Muscle of leg (tissue), 11 donors: Measurements from ENCODE around the gene OR13J1. TPM values are rescaled to one million over a fixed set of nuclear protein-coding genes. Genes with fewer than 3 reads are reported as not detected.

Experiments
- DNase-seq: peaks from one replicate; pipeline ENCODE4 v3.0.0; 2013
- H3K27ac ChIP-seq: one replicate; pipeline ENCODE4 v1.5.1; 2013; ENCODE audit warnings: mild to moderate bottlenecking, low read length, control low read depth
- H3K27me3 ChIP-seq: one replicate; pipeline ENCODE4 v1.6.1; 2013; ENCODE audit warnings: low read length; ENCODE audit not compliant: control insufficient read depth, insufficient read depth
- H3K36me3 ChIP-seq: one replicate; pipeline ENCODE4 v1.6.1; 2013; ENCODE audit warnings: low read length; ENCODE audit not compliant: control insufficient read depth, insufficient read depth
- H3K4me1 ChIP-seq: one replicate; pipeline ENCODE4 v1.6.1; 2013; ENCODE audit warnings: low read length; ENCODE audit not compliant: control insufficient read depth, insufficient read depth
- H3K4me3 ChIP-seq: one replicate; pipeline ENCODE4 v1.5.1; 2013; ENCODE audit warnings: low read length, control low read depth
- H3K9me3 ChIP-seq: replicated peaks from 2 replicates; pipeline ENCODE4 v1.6.1; 2013; ENCODE audit warnings: low read depth, low read length; ENCODE audit not compliant: control insufficient read depth
- WGBS: methylation state at CpG from one replicate; pipeline ENCODE4 v1.1.5; 2013; ENCODE audit warnings: missing lambda C conversion rate; ENCODE audit not compliant: insufficient coverage; 5-methylcytosine and 5-hydroxymethylcytosine counted together
- polyA plus RNA-seq, 8 donors: library from polyadenylated mRNA; unstranded; fragments of 120-200 nt; gene quantifications; one replicate each; pipeline versions ENCODE4 v1.2.1 to v1.2.3, GENCODE V29; 2013; ENCODE audit warnings: inconsistent platforms in 1 of 8, low replicate concordance in 1 of 8; ENCODE audit not compliant: insufficient read length in 8 of 8, insufficient read depth in 1 of 8
- total RNA-seq: library from RNA; stranded (reverse); fragments of 120-200 nt; gene quantifications from one replicate; pipeline ENCODE4 v1.2.4, GENCODE V29; 2013

The OR13J1 gene
- total and polyA plus RNA-seq, 9 donors = 0.07 to 0.29 (median 0.13) TPM; not detected in 4

- Histone ChIP-seq H3K36me3 (no peaks in the 10 kb centered on the region), H3K9me3 (no peaks in the 10 kb centered on the region), H3K27me3 (no peaks in the 10 kb centered on the region), H3K4me3 (no peak overlapping the region), H3K27ac (peak overlapping the region; percentile 95), H3K4me1 (peaks cover 57% of the 10 kb centered on the region)
- peak; percentile 33 for DNase-seq
- WGBS = 71% methylated on average over 12 of the region's 14 CpGs
Observed at GRCh38 chr9:35910613-35911359, 40.6 kb upstream of the OR13J1 start.

DNA sequence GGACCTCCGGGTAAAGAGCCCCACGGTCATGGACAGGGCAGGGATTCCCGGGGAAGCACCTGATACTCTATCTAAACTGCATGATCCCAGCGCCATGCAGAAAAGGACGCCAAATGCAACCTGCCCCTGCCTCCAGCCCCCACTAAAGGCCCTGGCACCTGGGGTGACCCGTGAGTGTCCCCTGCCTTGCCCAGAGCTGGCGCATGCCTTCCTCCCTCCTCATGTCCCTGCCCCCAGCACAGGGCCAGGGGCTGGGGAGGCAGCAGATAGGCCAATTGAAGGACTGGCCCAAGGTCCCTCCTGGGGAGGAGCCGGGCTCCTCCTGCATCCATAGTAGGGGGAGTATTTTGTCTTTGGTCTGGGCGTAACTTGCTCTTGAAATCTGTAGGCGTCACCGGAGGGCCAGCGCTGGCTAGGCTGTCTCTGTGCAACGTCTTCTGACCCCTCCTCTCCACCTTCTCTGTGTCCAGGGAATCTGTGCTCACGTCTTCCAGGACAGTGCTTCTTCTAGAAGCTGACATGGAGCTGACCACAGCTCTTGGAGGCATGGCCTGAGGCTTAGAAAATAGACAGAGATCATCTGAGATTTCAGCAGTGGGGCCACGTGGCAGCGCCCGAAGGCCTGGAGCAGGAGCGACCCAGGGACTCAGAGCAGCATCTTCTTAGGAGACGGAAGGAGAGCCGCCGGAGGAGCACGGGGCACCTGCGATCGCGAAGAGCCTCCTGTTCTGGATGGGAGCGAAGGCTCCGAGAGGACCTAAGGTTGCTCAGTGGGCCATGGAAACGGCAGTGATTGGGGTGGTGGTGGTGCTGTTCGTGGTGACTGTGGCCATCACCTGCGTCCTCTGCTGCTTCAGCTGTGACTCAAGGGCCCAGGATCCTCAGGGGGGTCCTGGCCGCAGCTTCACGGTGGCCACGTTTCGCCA lies 39.7 kb upstream of the OR13J1 start:
- Histone ChIP-seq H3K9me3 (no peaks in the 10 kb centered on the region), H3K27ac (peak overlapping the region; percentile 95), H3K27me3 (no peaks in the 10 kb centered on the region), H3K4me1 (peaks cover 61% of the 10 kb centered on the region), H3K4me3 (peak overlapping the region; percentile 5), H3K36me3 (no peaks in the 10 kb centered on the region)
- peak; percentile 53 for DNase-seq
- WGBS = 82% methylated on average over 24 of the region's 34 CpGs

GRCh38 chr9:35909274-35909673 lies 39.1 kb upstream of the OR13J1 start, which contains the start of gene SPAAR:
Gene SPAAR, plus strand, starts transcription at chr9:35909490. Its CDS starts 974 bp downstream, at chr9:35910464.
- Histone ChIP-seq H3K4me3 (peak within 1 kb of the TSS; percentile 5), H3K27me3 (no peaks in the 10 kb centered on the region), H3K36me3 (no peaks in the 10 kb centered on the region), H3K4me1 (peaks cover 64% of the 10 kb centered on the region), H3K9me3 (no peaks in the 10 kb centered on the region), H3K27ac (peak within 1 kb of the TSS; percentile 95)
- WGBS = 60% methylated on average over 10 of the region's 11 CpGs
- DNase-seq = no peak

DNA sequence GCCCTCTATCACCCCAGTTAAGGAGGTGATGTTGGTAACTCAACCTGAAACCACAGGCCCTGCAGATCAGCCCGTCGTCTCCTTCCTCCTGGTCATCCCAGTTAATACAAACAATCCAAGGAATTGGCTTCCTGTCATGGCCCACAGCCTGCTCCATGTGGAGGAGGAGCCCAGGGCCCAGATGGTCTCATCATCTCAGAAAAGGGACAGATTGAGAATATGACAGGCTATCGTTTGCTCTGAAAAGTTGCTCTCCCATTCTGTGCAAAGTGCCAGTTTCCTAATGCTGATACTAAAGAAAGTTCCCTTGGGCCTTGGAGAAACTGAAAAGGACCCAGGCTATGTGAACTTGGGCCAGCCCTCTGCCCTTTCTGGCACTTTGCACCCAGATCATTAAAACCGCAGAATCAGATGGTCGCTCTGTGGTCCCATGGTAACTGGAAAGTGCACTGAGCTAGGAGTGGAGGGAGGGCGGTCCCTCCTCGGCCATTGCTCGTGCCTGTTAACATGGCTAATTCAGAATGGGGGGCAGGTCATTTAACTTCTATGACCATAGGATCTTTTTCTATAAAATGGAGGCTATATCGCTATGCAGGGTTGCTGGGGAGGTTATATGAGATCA lies 38.4 kb upstream of the OR13J1 start:
- WGBS = 56% methylated on average over 6 of the region's 9 CpGs
- Histone ChIP-seq H3K4me3 (no peak overlapping the region), H3K9me3 (no peaks in the 10 kb centered on the region), H3K4me1 (peaks cover 69% of the 10 kb centered on the region), H3K27ac (peak overlapping the region; percentile 95), H3K27me3 (no peaks in the 10 kb centered on the region), H3K36me3 (no peaks in the 10 kb centered on the region)
- DNase-seq = peak; percentile 87

DNA sequence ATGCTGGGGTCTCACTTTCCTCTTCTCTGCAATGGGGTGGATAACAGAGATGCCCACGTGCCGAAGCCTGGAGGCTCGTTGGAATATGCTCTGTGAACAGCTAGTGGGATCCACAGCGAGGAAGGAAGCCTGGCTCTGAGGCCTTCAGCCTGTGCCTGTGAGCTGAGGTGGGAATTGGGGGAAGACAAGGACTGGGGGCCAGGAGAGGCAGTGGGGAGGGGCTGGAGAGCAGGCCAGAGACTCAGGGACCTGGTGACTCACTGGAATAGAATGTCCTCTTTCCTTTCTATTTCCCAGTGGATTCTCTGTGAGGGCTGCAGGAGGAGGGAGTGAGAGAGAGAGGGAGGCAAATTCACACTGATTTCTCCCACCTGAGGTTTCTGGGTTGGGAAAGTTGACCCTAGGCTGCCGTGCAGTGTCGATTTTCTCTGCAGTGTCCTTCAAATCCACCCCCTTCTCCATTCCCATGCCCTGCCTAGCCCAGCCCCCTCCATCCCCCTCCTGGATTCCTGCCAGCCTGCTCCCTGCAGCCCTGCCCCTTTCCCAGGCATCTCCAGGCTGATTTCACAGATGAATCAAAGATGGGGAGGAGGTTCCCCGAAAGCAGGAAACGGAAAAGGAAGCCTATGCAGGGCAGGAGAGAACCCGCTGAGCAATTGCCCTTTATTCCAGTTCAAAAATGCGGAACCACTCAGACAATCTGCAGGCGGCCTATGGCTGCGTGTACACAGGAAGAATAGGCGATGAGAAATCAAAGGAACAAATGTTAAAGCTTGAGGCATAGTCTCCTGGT lies 37.7 kb upstream of the OR13J1 start:
- H3K36me3 ChIP-seq = no peaks in the 10 kb centered on the region
- no peaks in the 10 kb centered on the region for H3K9me3 ChIP-seq
- H3K27me3 ChIP-seq = no peaks in the 10 kb centered on the region
- DNase-seq = peak; percentile 97
- WGBS = 20% methylated on average over 9 of the region's 13 CpGs
- H3K4me3 ChIP-seq = no peak overlapping the region
- H3K4me1 ChIP-seq = peaks cover 74% of the 10 kb centered on the region
- peak overlapping the region; percentile 95 for H3K27ac ChIP-seq

GRCh38 chr9:35906923-35907699 lies 36.9 kb upstream of the OR13J1 start:
- Histone ChIP-seq H3K36me3 (no peaks in the 10 kb centered on the region), H3K4me1 (peaks cover 74% of the 10 kb centered on the region), H3K27ac (peak overlapping the region; percentile 95), H3K9me3 (no peaks in the 10 kb centered on the region), H3K27me3 (no peaks in the 10 kb centered on the region), H3K4me3 (no peak overlapping the region)
- peak; percentile 90 for DNase-seq
- WGBS = 22% methylated on average over 8 of the region's 14 CpGs

GRCh38 chr9:35905912-35906679 lies 35.9 kb upstream of the OR13J1 start, which contains the start of gene HRCT1:
Gene HRCT1, plus strand, starts transcription at chr9:35906202. Its CDS starts 86 bp downstream, at chr9:35906288.
- H3K9me3 ChIP-seq = no peaks in the 10 kb centered on the region
- H3K27ac ChIP-seq = peak within 1 kb of the TSS; percentile 95
- no peaks in the 10 kb centered on the region for H3K36me3 ChIP-seq
- no peaks in the 10 kb centered on the region for H3K27me3 ChIP-seq
- no peak within 1 kb of the TSS for H3K4me3 ChIP-seq
- peak; percentile 94 for DNase-seq
- whole genome bisulfite sequencing = 40% methylated on average over 19 of the region's 30 CpGs
- peaks cover 74% of the 10 kb centered on the region for H3K4me1 ChIP-seq

- Histone ChIP-seq H3K27ac (peak overlapping the region; percentile 92), H3K27me3 (no peaks in the 10 kb centered on the region), H3K4me1 (peaks cover 71% of the 10 kb centered on the region), H3K36me3 (no peaks in the 10 kb centered on the region), H3K4me3 (no peak overlapping the region), H3K9me3 (no peaks in the 10 kb centered on the region)
- peak; percentile 42 for DNase-seq
- 57% methylated on average over 6 of the region's 8 CpGs for WGBS
Observed at GRCh38 chr9:35905051-35905781, 35.0 kb upstream of the OR13J1 start.
